Tongue (tissue), 2 donors: Measurements from ENCODE around the gene ZDHHC16. TPM values are rescaled to one million over a fixed set of nuclear protein-coding genes. Genes with fewer than 3 reads are reported as not detected.
"Not testable (repeated sequence)": the region's sequence is repeated elsewhere in the genome, so short reads cannot be mapped to it uniquely, and the experiment has no call there.

Experiments
- DNase-seq: peaks from one replicate; pipeline ENCODE4 v3.0.0-alpha.2; 2015
- total RNA-seq: library from RNA; depleted of rRNA; stranded (reverse); fragments of >200 nt; gene quantifications from one replicate; pipeline ENCODE4 v1.2.3, GENCODE V29; 2014

Gene ZDHHC16
- 35.9 TPM for total RNA-seq

DNA sequence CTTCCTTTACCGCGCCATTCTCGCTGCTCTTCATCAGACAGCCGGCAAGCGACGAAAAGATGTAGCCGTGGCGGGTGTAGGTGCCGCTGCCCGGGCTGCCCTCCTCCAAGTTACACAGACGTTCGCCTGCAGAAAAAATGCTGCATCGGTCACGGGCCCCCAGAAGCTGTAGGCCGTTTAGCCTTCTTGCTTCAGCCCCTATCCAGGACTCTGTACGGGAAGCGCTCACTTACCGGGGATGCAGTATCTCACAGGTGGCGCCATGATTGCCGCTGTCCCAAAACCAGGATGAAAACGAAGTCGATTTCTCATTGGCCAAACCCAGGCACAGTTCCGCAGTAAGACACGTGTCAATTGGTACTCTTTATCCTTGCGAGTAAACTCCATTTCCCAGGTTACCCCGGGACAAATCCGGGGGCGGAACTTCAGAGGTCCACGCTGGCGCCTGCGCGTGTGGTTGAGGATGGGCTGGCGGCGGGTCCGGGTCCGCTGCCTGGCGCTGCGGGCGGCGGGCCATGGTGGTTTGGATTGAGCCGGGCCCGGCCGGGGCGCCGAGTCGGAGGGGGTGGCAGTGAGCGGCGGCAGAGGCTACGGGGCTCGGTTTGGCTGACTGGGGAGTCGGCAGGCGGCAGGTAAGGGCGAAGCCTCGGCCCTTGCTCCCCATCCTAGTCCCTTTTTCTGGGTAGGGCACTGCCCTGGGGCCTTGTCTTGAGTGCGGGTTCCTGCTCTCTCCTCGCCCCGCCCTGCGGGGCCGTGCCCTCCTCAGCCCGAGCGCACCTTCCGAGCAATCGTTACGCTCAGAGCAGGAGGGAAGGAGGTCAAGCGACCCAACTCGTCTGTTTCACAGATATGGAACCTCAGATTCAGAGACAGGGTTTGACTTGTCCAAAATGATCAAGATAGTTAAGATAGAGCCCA, at the start of gene ZDHHC16, which contains the start of gene EXOSC1:
Gene ZDHHC16, plus strand, starts transcription at position 454 of the 918 bp plus-strand sequence. CDS start 5,501 bp downstream, outside the sequence.
Gene EXOSC1, minus strand, starts transcription at position 285 of the 918 bp plus-strand sequence. Its CDS starts 21 bp downstream, at position 264.
- DNase-seq = peak; percentile 98

DNA sequence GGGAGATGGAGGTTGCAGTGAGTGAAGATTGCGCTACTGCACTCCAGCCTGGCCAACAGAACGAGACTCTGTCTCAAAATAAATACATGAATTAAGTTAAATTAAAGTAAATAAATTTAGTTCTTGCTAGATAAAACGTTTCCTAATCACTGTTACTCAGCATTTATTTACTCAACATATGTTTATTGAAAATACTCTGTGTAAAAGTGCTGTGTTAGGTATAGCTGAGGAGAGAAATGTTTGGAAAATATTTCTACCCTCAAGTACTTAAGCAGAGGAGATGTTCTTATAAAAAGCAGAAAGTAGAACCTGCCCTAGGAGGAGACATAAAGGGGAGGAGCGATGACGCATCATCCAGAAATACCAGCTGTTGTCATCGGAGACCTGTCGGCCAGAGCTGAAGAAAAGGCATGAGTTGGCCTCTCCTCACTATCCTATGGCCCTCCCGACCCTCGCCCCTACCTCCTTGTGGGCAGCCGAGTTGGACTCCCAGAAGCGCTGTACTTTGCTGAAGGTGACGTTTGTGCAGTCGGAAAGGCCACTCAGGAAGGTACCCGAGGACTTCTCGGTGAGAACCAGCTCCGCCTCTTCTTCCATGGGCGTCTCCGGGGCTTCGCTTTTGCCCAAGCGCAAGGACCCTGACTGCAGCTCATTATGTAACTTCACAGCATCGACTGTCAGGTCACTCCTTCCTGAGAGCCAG, 46.0 kb upstream of the ZDHHC16 start:
- peak; percentile 59 for DNase-seq

DNA sequence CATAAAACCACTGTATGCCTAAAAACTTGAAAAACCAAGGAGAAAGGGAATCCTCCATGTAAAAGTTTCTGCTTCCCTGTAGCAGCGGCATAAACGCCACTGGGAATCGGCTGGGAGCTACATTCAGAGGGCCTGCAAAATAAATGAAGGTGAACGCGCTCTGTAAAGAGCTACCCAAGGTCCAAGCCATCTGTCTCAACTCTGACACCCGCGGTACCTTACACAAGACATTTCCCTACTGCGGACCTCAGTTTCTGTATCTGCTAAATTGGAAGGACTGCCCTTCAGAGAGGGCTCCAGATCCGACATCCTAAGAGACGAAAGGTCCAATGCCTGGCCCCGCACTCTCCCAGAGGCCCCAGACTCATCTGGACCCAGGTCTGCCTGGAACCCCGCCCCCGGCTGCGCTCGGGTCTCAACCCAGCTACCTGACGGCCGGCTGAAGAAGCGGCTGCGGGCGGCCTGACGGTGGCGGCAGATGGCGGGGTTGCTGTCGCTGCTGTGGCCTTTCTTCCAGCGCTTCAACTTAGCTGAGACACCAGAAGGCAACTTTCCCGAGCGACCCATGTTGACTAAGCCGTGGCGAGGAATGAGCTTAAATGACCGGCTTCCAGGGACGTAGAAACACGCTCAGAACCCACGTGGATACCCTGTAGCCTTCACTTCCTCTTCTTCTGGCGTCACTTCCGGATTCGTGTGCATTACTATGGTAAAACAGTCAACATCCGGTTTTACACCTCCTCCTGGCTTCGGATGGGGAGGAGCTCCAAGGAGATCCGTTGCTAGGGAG, 45.1 kb upstream of the ZDHHC16 start, which contains the start of gene RRP12:
Gene RRP12, minus strand, starts transcription at position 676 of the 790 bp plus-strand sequence. Its CDS starts 109 bp downstream, at position 567.
- DNase-seq = peak; percentile 99

DNA sequence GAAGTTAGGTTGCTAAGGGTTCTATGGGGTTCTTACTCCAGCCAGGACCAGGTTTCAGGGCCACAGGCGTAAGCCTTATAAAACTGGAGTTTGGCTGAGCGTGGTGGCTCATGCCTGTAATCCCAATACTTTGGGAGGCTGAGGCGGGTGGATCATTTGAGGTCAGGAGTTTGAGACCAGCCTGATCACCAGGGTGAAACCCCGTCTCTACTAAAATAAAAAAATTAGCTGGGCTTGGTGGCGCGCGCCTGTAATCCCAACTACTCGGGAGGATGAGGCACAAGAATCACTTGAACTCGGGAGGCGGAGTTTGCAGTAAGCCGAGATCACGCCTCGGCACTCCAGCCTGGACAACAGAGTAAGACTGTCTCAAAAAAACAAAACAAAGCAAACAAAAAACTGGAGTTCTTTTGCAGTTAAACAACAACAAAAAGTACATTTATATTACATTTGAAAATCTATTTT, 44.5 kb upstream of the ZDHHC16 start:
- DNase-seq = no peak

DNA sequence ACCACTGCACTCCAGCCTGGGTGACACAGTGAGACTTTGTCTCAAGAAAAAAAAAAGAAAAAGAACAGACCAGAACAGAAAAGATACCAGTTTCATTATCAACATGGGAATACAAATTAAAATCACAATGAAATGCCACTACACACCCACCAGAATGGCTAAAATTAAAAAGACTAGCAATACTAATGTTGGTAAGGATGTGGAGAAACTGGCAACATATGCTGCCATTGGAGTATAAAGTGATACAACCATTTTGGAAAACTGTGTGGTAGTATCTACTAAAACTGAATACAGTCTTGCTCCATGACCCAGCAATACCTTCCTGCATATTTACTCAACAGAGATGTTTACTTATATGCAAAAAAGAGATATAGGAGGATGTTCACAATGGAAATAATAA, 41.9 kb upstream of the ZDHHC16 start:
- DNase-seq = no peak

DNA sequence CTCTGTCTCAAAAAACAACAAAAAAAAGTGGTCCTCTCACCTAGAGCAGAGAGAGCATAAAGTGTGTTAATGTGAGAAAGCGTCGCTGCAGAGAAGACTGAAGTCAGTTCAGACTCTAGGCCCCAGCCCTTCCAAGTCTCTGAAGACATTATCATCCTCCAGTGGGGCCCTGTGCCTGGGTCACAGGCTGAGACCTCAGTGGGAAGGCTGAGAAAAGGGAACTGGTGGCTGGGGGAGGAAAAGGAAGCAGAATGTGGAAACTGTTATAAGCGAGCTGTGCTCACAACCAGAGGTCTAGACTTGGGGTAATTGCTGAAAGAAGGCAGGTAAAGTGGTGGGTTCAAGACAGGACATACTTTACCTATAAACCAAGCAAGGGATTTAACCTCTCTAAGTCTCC, 39.9 kb upstream of the ZDHHC16 start:
- no peak for DNase-seq

DNA sequence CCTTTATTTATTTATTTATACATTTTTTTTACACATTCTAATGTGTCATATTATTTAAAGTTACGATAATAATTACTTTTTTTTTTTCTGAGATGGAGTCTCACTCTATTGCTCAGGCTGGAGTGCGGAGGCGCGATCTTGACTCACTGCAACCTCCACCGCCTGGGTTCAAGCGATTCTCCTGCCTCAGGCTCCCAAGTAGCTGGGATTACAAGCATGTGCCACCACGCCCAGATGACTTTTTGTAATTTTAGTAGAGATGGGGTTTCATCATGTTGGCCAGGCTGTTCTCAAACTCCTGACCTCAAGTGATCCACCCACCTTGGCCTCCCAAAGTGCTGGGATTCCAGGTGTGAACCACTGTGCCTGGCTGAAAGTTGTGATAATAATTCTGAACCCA, 39.5 kb upstream of the ZDHHC16 start:
- DNase-seq = not testable (repeated sequence)

DNA sequence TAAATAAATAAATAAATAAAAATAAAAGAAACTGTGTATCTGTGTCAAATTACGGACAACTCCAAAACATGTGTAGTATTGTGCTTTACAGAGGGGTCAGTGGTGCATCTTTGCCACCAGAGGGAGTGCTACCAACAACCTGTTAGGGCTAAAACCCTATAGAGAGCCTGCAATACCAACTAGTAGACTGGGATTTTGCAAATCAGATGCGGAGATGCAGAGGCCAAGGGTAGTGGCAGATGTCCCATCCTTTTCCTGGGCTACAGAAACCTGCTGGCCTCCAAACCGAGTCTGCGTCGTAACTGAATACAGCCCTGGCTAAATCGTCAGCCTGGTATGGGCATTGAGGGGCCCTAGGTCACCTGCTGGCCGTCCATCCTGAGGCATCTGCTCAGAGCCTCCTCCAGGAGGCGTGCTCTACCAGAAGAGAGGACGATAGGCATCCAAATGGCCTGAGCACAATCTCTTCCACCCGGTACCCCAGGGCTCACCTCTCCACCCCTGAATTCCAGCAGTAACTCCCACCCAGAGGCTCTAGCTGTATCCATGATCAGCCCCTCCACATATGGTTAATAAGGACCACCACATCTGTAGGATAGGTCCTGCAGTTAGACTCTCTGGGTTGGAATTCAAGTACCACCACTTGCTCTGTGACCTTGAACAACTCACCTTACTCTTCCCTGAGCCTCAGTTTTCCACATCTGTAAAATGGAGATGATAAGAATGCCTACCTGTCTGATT, 38.6 kb upstream of the ZDHHC16 start:
- DNase-seq = peak; percentile 86

DNA sequence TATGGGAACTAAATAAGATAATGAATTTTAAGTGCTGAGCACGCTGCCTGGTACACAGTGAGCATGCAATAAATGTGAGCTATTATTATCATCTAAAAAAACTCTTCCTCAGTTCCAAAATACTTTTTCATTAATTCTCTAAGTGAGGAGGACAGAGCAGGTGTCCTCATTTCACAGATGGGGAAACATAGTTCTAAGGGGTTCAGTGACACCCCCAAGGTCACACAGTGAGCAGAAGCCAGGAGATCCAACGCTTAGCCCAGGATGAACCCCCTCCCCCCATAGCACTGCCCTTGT, 38.1 kb upstream of the ZDHHC16 start:
- no peak for DNase-seq

DNA sequence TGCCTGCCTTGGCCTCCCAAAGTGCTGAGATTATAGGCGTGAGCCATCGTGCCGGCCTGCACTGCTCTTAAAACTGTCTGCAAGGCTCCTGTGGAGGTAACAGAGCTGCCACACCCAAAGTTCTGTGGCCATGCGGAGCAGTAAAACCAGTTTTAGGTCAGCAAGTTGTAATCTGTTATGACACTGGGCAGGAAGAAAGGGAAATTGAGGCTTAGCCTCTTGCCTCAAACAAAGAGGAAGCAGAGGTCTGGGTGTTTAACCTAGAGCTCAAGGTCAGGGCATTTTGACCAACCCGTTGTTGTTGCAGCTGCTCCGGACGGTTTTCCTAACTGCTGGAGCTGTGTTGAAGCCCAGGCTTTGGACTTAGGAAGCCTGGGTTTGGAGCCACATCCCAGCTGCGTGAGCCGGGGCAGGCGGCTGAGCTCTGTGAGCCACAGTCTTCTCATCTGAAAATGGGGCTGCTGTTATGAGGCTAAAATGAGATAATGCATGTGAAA, 37.4 kb upstream of the ZDHHC16 start:
- DNase-seq = no peak

DNA sequence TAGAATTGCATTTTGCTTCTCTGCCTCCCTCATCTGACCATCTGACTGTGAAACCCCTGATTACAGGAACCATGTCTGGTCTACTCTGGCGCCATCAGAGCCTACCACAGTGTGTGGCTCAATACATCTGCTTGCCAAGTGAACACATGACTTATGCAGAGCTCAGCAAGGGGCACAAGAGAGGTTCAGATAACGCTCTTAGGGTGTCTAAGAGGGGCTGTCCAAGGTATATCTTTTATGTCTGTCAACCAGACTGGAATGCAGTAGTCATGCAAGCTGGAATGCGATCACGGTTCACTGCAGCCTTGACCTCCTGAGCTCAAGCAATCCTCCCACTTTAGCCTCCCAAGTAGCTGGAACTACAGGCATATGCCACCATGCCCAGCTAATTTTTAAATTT, 34.6 kb upstream of the ZDHHC16 start:
- DNase-seq = no peak

DNA sequence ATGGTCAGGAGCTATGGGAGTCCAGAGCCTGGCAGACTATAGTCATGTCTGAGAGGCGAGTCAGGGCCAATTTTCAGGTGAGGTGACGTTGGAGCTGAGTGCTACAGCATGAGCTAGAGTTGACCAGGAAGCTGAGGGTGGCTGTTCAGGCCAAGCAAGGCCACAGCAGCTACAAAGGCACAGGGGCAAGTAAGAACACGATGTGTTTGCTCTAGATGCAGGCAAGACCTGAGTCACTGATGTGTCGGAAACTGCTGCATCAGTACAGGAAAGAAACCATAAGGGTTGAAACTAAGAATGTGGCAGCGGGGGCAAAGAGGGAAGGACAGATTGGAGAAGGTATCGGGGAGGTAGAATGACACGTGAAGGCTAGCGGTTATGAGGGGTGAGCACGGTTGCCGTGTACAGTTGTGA, 33.1 kb upstream of the ZDHHC16 start:
- no peak for DNase-seq

DNA sequence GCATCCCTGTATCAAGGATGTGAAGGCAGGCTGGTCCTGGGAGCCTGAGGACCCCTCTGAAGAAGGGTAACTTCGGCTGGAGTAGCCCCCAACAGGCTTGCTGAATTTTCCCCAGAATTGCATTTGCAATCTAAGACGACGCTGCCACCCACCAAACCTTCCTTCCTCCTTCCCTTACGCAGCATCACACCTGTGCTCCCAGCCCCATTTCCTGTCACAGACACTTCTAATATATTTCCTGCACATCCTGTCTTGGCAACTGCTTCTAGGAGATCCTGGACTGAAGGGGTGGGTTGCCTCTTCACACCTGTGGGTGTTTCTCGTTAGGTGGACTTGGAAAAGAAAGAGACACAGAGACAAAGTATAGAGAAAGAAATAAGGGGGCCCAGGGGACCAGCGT, 29.4 kb upstream of the ZDHHC16 start:
- no peak for DNase-seq

DNA sequence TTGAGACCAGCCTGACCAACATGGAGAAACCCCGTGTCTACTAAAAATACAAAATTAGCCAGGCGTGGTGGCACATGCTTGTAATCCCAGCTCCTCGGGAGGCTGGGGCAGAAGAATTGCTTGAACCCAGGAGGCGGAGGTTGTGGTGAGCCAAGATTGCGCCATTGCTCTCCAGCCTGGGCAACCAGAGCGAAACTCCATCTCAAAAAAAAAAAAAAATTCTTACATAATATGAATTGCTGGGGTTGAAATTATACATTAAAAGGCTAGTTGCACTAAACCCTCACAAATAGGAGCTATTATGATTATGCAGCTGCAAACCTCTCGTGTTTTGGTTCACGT, 22.2 kb upstream of the ZDHHC16 start:
- not testable (repeated sequence) for DNase-seq

DNA sequence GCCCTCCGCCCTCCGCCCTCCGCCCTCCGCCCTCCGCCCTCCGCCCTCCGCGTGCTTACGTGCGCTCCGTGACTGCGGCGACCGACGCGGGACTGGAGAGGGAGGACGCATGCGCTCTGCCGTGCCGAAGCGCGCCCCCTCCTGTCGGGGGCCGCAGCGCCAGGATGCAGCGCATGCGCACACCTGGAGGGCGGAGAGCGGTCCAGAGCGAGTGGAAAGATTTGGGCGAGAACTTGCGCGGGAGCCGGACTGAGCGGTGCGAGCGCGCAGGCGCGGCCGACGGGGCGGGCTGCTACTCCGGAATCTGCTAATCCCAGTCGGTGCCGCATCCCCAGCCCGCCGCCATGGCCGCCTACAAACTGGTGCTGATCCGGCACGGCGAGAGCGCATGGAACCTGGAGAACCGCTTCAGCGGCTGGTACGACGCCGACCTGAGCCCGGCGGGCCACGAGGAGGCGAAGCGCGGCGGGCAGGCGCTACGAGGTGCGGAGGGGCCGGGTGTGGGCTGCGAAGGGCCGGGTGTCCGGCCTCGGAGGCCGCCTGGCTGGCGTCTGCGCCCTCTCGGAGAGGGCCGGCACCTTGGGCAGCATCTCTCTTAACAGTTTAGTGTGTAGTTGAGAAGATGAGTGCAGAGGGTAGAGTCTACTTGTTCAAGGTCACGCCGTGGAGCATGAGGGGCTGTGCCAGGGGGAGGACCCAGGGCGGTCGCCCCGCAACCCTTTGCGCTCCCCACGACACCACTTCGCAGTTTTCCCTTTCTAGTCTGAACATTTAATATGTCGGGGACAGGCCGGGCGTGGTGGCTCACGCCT, 19.8 kb upstream of the ZDHHC16 start, which contains the start of gene PGAM1:
Gene PGAM1, plus strand, starts transcription at position 228 of the 812 bp plus-strand sequence. Its CDS starts 117 bp downstream, at position 345.
- DNase-seq = peak; percentile 98

DNA sequence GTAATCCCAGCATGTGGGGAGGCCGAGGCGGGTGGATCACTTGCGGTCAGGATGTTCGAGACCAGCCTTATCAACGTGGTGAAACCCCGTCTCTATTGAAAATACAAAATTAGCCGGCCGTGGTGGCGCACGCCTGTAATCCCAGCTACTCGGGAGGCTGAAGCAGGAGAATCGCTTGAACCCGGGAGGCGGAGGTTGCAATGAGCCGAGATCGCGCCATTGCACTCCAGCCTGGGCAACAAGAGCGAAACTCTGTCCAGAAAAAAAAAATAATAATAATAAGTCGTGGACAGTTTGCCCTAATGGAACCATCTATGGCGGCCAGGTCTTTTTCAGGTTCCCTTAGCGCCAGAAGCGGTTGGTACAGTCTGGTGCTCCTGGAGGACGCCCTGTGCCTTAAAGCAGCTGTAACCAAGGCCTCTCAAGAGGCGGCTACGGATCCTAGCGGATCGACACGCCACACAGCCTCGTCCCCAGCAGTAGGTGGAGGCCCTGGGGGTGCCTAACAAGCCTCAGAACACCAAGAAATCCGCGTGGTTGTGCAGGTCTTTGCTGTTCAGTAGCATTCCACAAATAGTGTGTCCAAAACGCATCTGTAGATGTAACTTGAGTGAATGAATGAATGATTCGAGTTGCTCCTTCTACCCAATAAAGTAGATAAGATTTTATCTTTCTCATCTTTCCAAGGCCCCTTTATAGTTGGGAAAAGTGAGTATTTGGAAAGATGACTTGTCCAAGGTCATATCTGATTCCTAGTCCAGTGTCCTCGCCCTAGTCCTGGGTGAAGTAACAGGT, 19.0 kb upstream of the ZDHHC16 start:
- no peak for DNase-seq

DNA sequence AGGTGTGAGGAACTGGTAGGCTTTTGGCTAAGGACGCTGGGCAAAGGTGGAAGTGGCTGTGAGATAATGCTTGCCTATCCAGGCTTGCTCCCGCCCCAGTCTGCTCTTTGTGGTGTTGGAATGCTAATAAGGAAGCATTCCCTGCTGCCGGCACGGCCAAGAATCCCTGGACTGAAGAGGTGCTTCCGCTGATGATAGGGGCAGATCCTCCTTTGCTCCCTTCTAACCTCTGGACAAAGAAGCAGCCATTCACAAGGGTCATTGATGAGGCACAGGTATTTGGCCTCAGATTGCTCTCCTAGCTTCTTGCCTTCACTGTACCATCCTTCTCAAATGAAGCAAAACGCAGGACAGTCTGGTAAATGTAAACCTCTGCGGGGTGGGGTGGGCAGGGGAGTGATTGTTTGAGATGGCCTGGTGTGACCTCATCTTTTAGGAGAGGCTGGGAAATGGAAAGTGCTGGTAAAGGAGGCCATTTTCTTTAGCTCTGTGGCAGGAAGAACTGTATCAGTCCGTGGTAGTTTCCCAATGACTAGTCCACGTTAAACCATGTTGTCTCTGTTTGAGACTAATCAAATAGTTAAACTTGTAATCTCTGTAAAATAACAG, 18.3 kb upstream of the ZDHHC16 start:
- DNase-seq = no peak

DNA sequence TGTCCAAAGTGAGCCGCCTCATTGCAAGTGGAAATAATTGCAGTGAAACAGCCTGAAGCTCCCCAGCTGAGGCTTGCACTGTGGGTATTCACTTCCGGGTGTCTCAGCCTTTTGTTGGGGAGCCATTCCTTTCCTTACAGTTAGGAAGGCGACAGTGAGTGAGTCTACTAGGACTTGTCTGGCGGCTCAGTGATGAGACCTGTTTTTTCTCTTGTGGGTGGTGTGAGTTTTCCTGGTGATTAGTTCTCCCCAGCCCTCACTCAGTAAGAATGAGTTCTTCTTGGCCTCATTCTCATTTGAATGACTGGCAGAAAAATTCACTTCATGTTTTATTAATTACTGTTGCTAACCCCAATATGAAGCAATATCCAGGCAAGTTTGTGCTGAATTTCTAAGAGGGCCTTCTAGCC, 17.4 kb upstream of the ZDHHC16 start:
- no peak for DNase-seq

DNA sequence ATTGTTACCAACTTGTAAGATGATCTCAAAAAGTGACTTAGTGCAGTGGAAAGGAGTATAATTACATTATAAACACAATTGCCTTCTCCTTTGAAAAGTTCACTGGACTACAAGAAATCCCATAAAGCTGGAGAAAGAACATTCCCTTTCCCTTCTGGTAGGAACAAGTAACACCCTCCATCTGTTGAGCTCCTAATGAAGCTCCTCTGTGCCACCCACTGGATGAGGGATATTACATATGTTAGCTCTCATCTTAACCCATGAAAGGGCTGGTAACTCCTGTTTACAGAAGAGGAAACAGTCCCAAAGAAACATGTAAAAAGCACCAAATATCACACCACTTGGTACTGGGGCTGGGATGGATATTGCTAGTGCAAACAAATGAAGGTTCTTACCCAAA, 11.9 kb upstream of the ZDHHC16 start:
- no peak for DNase-seq
